Upper lobe of right lung (tissue), 1 donor: ENCODE data around the gene OSBPL10. TPM values are rescaled to one million over a fixed set of nuclear protein-coding genes. Genes with fewer than 3 reads are reported as not detected.
"Not testable (repeated sequence)": the region's sequence is repeated elsewhere in the genome, so short reads cannot be mapped to it uniquely, and the experiment has no call there.

Experiments
- ATAC-seq: fragments of 200-7000 bp; cut with Tn5 transposase; one replicate; pipeline ENCODE4 v1.9.1; 2020; ENCODE audit warnings: mild to moderate bottlenecking, moderate library complexity
- DNase-seq: peaks from one replicate; pipeline ENCODE4 v3.0.0-alpha.2; 2020
- H3K27ac ChIP-seq: fragments of 200-600 bp; one replicate; pipeline ENCODE4 v1.8.0; 2022
- H3K27me3 ChIP-seq: fragments of 200-600 bp; one replicate; pipeline ENCODE4 v1.8.0; 2022; ENCODE audit warnings: mild to moderate bottlenecking
- H3K36me3 ChIP-seq: fragments of 200-600 bp; one replicate; pipeline ENCODE4 v1.8.0; 2022
- H3K4me1 ChIP-seq: fragments of 200-600 bp; one replicate; pipeline ENCODE4 v1.8.0; 2022
- H3K4me3 ChIP-seq: fragments of 200-600 bp; one replicate; pipeline ENCODE4 v1.8.0; 2022; ENCODE audit warnings: mild to moderate bottlenecking
- H3K9me3 ChIP-seq: fragments of 200-600 bp; one replicate; pipeline ENCODE4 v1.8.0; 2022
- intact Hi-C: fragments of 100-400 bp; cut with DNase I; formaldehyde crosslinking; loops from one replicate; pipeline ENCODE4 v1.11.0; 2022
- total RNA-seq: library from RNA; stranded (reverse); fragmentation: NEBNext Ultra II Directional; extraction: Animal tissue kit (Norgen Biotek cat#: 25700); gene quantifications from one replicate; pipeline ENCODE4 v1.2.1, GENCODE V29; 2021
- TF ChIP-seq, protein P1 (sequence below): fragments of 200-600 bp; IDR thresholded peaks from one replicate; pipeline ENCODE4 v1.8.0; 2022; ENCODE audit warnings: antibody characterized with exemption
- donor health status: DM: no; HTN: yes; CAD: no; lungs with severe emphysema.

OSBPL10 gene
- total RNA-seq, 1 donor from 2014 or later, result 30.8 TPM

GRCh38 chr3:31693346-31693745 lies 287.7 kb downstream of the OSBPL10 start:
- Histone ChIP-seq H3K36me3 (no peaks in the 10 kb centered on the region), H3K4me3 (no peak overlapping the region), H3K9me3 (no peaks in the 10 kb centered on the region), H3K27ac (no peak overlapping the region), H3K4me1 (no peaks in the 10 kb centered on the region), H3K27me3 (no peaks in the 10 kb centered on the region)
- DNase-seq, result no peak
- intact Hi-C loops, result no loop called here
- TF ChIP-seq, protein P1, sequence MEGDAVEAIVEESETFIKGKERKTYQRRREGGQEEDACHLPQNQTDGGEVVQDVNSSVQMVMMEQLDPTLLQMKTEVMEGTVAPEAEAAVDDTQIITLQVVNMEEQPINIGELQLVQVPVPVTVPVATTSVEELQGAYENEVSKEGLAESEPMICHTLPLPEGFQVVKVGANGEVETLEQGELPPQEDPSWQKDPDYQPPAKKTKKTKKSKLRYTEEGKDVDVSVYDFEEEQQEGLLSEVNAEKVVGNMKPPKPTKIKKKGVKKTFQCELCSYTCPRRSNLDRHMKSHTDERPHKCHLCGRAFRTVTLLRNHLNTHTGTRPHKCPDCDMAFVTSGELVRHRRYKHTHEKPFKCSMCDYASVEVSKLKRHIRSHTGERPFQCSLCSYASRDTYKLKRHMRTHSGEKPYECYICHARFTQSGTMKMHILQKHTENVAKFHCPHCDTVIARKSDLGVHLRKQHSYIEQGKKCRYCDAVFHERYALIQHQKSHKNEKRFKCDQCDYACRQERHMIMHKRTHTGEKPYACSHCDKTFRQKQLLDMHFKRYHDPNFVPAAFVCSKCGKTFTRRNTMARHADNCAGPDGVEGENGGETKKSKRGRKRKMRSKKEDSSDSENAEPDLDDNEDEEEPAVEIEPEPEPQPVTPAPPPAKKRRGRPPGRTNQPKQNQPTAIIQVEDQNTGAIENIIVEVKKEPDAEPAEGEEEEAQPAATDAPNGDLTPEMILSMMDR, result no peak
- ATAC-seq, result no peak

DNA sequence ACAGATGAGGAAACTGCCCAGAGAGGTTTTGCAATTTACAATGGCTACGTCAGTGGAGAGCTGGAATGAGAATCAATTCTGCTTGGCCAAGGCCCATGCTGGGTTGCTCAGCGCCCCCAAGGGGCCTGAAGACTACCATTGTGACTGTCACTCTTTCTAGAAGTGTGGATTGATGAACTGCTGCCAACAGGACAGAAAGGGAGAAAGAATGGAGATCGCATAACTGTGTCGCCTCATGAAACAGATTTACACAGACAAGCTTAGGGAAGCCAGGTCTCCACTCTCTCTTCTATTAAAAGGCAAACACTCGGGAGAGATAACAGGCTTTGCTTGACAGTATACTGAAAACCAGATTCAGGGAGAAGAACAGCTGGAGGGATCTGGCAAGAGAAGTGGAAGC lies 288.3 kb downstream of the OSBPL10 start:
- DNase-seq (no peak), ATAC-seq (no peak)
- Histone ChIP-seq H3K27ac (no peak overlapping the region), H3K27me3 (no peaks in the 10 kb centered on the region), H3K4me3 (no peak overlapping the region), H3K9me3 (no peaks in the 10 kb centered on the region), H3K4me1 (no peaks in the 10 kb centered on the region), H3K36me3 (no peaks in the 10 kb centered on the region)
- TF ChIP-seq, protein P1, result no peak
- intact Hi-C loops, result no loop called here

DNA sequence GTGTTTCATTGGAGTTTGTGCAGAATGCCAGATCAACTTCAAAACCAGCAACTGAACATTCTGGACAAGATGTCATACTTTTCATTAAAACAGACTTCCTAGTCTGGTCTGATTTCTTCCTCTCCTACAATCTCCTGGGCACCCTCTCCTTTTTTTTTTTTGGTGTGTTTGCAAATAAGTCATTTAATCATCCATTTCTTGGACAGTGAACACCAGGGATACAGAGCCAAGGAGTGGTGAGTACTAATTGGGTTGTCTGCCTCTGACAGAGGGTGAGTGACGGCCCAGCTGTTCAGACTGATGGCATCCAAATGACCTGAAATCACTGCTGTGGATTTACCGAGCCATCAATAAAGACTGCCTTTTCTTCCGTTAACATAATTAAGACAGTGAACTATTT lies 290.3 kb downstream of the OSBPL10 start:
- TF ChIP-seq, protein P1, result no peak
- intact Hi-C loops, result no loop called here
- Histone ChIP-seq H3K4me1 (no peaks in the 10 kb centered on the region), H3K27ac (no peak overlapping the region), H3K36me3 (no peaks in the 10 kb centered on the region), H3K4me3 (no peak overlapping the region), H3K9me3 (no peaks in the 10 kb centered on the region), H3K27me3 (no peaks in the 10 kb centered on the region)
- DNase-seq, result no peak
- ATAC-seq, result no peak

- ATAC-seq, DNase-seq, H3K36me3 ChIP-seq, H3K4me1 ChIP-seq, H3K9me3 ChIP-seq, H3K27me3 ChIP-seq, H3K4me3 ChIP-seq, H3K27ac ChIP-seq, intact Hi-C loops: not testable (repeated sequence)
Measured at GRCh38 chr3:31689523-31689922, 291.5 kb downstream of the OSBPL10 start.

- ATAC-seq, result no peak
- Histone ChIP-seq H3K27me3 (no peaks in the 10 kb centered on the region), H3K9me3 (no peaks in the 10 kb centered on the region), H3K4me3 (no peak overlapping the region), H3K36me3 (no peaks in the 10 kb centered on the region), H3K4me1 (no peaks in the 10 kb centered on the region), H3K27ac (no peak overlapping the region)
- intact Hi-C loops, result no loop called here
- TF ChIP-seq, protein P1, result no peak
- DNase-seq, result no peak
Measured at GRCh38 chr3:31688984-31689383, 292.1 kb downstream of the OSBPL10 start.

DNA sequence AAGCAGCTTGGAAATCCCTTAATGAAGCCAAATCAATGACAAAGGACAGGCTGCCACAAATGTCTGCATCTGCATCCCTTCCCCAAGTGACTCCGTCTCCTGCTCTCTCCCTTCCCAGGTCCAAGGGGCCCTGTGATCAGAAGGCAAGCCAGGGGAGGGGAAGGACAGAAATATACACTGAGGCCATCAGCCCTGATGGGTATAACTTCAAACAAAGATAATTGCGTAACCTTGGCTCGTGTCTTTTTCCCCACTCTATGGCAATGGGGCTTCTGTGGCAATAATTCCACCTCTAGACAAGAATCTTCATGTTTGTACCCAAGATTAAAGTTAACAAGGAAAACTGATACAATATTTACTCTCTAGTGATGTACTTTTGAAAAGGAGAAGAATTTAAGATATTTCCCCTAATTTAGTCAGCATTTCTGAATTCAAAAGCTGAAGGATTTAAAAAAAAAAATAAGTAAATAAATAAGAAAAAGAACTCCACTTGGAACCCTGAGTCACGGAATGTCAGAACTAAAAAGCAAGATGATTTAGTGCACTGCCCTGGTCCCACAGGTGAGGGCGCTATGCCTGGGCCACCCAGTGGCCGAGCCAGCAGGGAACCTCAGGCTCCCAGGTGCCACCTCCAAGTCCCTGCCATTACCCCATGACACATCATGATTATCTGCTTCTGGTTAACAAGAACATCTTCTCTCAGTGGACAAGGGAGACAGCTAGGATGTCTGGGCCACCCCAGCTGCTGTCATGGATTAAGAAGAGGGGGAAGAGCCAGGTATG lies 293.9 kb downstream of the OSBPL10 start:
- H3K36me3 ChIP-seq, result no peaks in the 10 kb centered on the region
- no peaks in the 10 kb centered on the region for H3K9me3 ChIP-seq
- DNase-seq, result no peak
- no peak overlapping the region for H3K4me3 ChIP-seq
- no peak overlapping the region for H3K27ac ChIP-seq
- no peaks in the 10 kb centered on the region for H3K27me3 ChIP-seq
- no peak for ATAC-seq
- TF ChIP-seq, protein P1, result peak; percentile 18
- H3K4me1 ChIP-seq, result no peaks in the 10 kb centered on the region
- intact Hi-C loops, result no loop called here
